Activated naive CD8-positive, alpha-beta T cell (primary cell): ENCODE measurements around the gene DEAF1.

Experiments
- H3K27ac Mint-ChIP-seq: one replicate; pipeline ENCODE4 v1.8.0; 2021; ENCODE audit warnings: mixed read lengths
- H3K27me3 Mint-ChIP-seq: one replicate; pipeline ENCODE4 v1.8.0; 2021; ENCODE audit warnings: mixed read lengths
- H3K36me3 Mint-ChIP-seq: one replicate; pipeline ENCODE4 v1.8.0; 2021; ENCODE audit warnings: mixed read lengths
- H3K4me1 Mint-ChIP-seq: one replicate; pipeline ENCODE4 v1.8.0; 2021; ENCODE audit warnings: low read depth, mixed read lengths
- H3K4me3 Mint-ChIP-seq: one replicate; pipeline ENCODE4 v1.8.0; 2021; ENCODE audit warnings: mild to moderate bottlenecking, mixed read lengths
- H3K9me3 Mint-ChIP-seq: one replicate; pipeline ENCODE4 v1.8.0; 2021; ENCODE audit warnings: low read depth, mixed read lengths

DEAF1 gene

GRCh38 chr11:639332-639955, 55.6 kb downstream of the DEAF1 start:
- no peak overlapping the region for H3K27ac Mint-ChIP-seq
- no peaks in the 10 kb centered on the region for H3K9me3 Mint-ChIP-seq
- no peaks in the 10 kb centered on the region for H3K36me3 Mint-ChIP-seq
- H3K4me3 Mint-ChIP-seq, result no peak overlapping the region
- H3K4me1 Mint-ChIP-seq, result peaks cover 11% of the 10 kb centered on the region
- H3K27me3 Mint-ChIP-seq, result peaks cover 3% of the 10 kb centered on the region

GRCh38 chr11:638631-639331, 56.2 kb downstream of the DEAF1 start:
- peaks cover 11% of the 10 kb centered on the region for H3K4me1 Mint-ChIP-seq
- no peak overlapping the region for H3K27ac Mint-ChIP-seq
- peak overlapping the region; percentile 35 for H3K4me3 Mint-ChIP-seq
- no peaks in the 10 kb centered on the region for H3K9me3 Mint-ChIP-seq
- H3K36me3 Mint-ChIP-seq, result no peaks in the 10 kb centered on the region
- H3K27me3 Mint-ChIP-seq, result peaks cover 3% of the 10 kb centered on the region

GRCh38 chr11:637593-638521, 57.2 kb downstream of the DEAF1 start:
- Mint-ChIP-seq H3K36me3 (no peaks in the 10 kb centered on the region), H3K27me3 (peaks cover 3% of the 10 kb centered on the region), H3K27ac (no peak overlapping the region), H3K4me3 (peak overlapping the region; percentile 46), H3K4me1 (peaks cover 11% of the 10 kb centered on the region), H3K9me3 (no peaks in the 10 kb centered on the region)

GRCh38 chr11:637333-637592, 57.8 kb downstream of the DEAF1 start:
- Mint-ChIP-seq H3K27me3 (peaks cover 3% of the 10 kb centered on the region), H3K4me1 (peaks cover 11% of the 10 kb centered on the region), H3K27ac (no peak overlapping the region), H3K4me3 (peak overlapping the region; percentile 46), H3K36me3 (no peaks in the 10 kb centered on the region), H3K9me3 (no peaks in the 10 kb centered on the region)

GRCh38 chr11:636511-637332, 58.3 kb downstream of the DEAF1 start, which contains the start of gene DRD4:
DRD4 (plus strand) TSS chr11:637269; CDS start chr11:637305, 36 bp downstream.
- Mint-ChIP-seq H3K9me3 (no peaks in the 10 kb centered on the region), H3K27ac (no peak within 1 kb of the TSS), H3K36me3 (no peaks in the 10 kb centered on the region), H3K4me3 (peak within 1 kb of the TSS; percentile 46), H3K27me3 (peaks cover 3% of the 10 kb centered on the region), H3K4me1 (peaks cover 11% of the 10 kb centered on the region)

GRCh38 chr11:635945-636510, 59.0 kb downstream of the DEAF1 start:
- Mint-ChIP-seq H3K4me3 (peak overlapping the region; percentile 30), H3K27me3 (peaks cover 3% of the 10 kb centered on the region), H3K27ac (no peak overlapping the region), H3K36me3 (no peaks in the 10 kb centered on the region), H3K4me1 (peaks cover 11% of the 10 kb centered on the region), H3K9me3 (no peaks in the 10 kb centered on the region)

GRCh38 chr11:630871-631270, 64.2 kb downstream of the DEAF1 start:
- no peak overlapping the region for H3K27ac Mint-ChIP-seq
- H3K4me3 Mint-ChIP-seq, result no peak overlapping the region
- peaks cover 16% of the 10 kb centered on the region for H3K4me1 Mint-ChIP-seq

GRCh38 chr11:629237-629583, 65.8 kb downstream of the DEAF1 start:
- Mint-ChIP-seq H3K4me1 (peaks cover 16% of the 10 kb centered on the region), H3K27me3 (peaks cover 7% of the 10 kb centered on the region), H3K9me3 (no peaks in the 10 kb centered on the region), H3K4me3 (peak overlapping the region; percentile 60), H3K27ac (peak overlapping the region; percentile 38), H3K36me3 (peaks cover 5% of the 10 kb centered on the region)

More at GRCh38 chr11:630871-631270, 64.2 kb downstream of the DEAF1 start:
- Mint-ChIP-seq H3K27me3 (peaks cover 7% of the 10 kb centered on the region), H3K9me3 (no peaks in the 10 kb centered on the region), H3K36me3 (peaks cover 5% of the 10 kb centered on the region)

GRCh38 chr11:628056-628455, 67.0 kb downstream of the DEAF1 start:
- no peak overlapping the region for H3K27ac Mint-ChIP-seq
- H3K4me3 Mint-ChIP-seq, result peak overlapping the region; percentile 60
- H3K36me3 Mint-ChIP-seq, result peaks cover 5% of the 10 kb centered on the region
- no peaks in the 10 kb centered on the region for H3K9me3 Mint-ChIP-seq
- H3K4me1 Mint-ChIP-seq, result peaks cover 16% of the 10 kb centered on the region
- H3K27me3 Mint-ChIP-seq, result peaks cover 7% of the 10 kb centered on the region

GRCh38 chr11:627308-627576, 67.8 kb downstream of the DEAF1 start:
- Mint-ChIP-seq H3K4me1 (peaks cover 16% of the 10 kb centered on the region), H3K9me3 (no peaks in the 10 kb centered on the region), H3K27me3 (peaks cover 7% of the 10 kb centered on the region), H3K27ac (no peak overlapping the region), H3K4me3 (no peak overlapping the region), H3K36me3 (peaks cover 5% of the 10 kb centered on the region)

GRCh38 chr11:626475-627307, 68.3 kb downstream of the DEAF1 start, which contains the start of gene SCT:
SCT (minus strand) TSS chr11:627181; CDS start chr11:627143, 38 bp downstream.
- peaks cover 7% of the 10 kb centered on the region for H3K27me3 Mint-ChIP-seq
- no peak within 1 kb of the TSS for H3K27ac Mint-ChIP-seq
- H3K4me1 Mint-ChIP-seq, result peaks cover 16% of the 10 kb centered on the region
- peaks cover 5% of the 10 kb centered on the region for H3K36me3 Mint-ChIP-seq
- H3K9me3 Mint-ChIP-seq, result no peaks in the 10 kb centered on the region
- H3K4me3 Mint-ChIP-seq, result peak within 1 kb of the TSS; percentile 30

- Mint-ChIP-seq H3K27me3 (peaks cover 7% of the 10 kb centered on the region), H3K27ac (no peak overlapping the region), H3K4me1 (peaks cover 16% of the 10 kb centered on the region), H3K9me3 (no peaks in the 10 kb centered on the region), H3K4me3 (no peak overlapping the region), H3K36me3 (peaks cover 5% of the 10 kb centered on the region)
Measured at GRCh38 chr11:625636-626268, 69.3 kb downstream of the DEAF1 start.
